NCI-H2081 (cell line): ENCODE data around the gene SLC27A1.
"Not testable (repeated sequence)": the region's sequence is repeated elsewhere in the genome, so short reads cannot be mapped to it uniquely, and the experiment has no call there.

Experiments
- DNase-seq, 2 experiments: peaks; one replicate each; lab custom pipeline; 2025; lab: John Stamatoyannopoulos, UW

SLC27A1 gene

GRCh38 chr19:17539238-17540117 is 69.2 kb downstream of the SLC27A1 start:
- DNase-seq: peak; percentile 79 to 91

- DNase-seq: no peak
Measured at GRCh38 chr19:17540174-17540573, 69.8 kb downstream of the SLC27A1 start.

GRCh38 chr19:17541184-17541759 is 70.9 kb downstream of the SLC27A1 start:
- no peak for DNase-seq

GRCh38 chr19:17542042-17542441 is 71.7 kb downstream of the SLC27A1 start:
- no peak for DNase-seq

- no peak for DNase-seq
Measured at GRCh38 chr19:17542793-17543582, 72.7 kb downstream of the SLC27A1 start.

- no peak for DNase-seq
Measured at GRCh38 chr19:17543986-17544385, 73.7 kb downstream of the SLC27A1 start.

- no peak for DNase-seq
Measured at GRCh38 chr19:17544418-17544817, 74.1 kb downstream of the SLC27A1 start.

- no peak for DNase-seq
Measured at GRCh38 chr19:17548145-17548544, 77.8 kb downstream of the SLC27A1 start.

GRCh38 chr19:17549085-17549740 is 78.9 kb downstream of the SLC27A1 start:
- DNase-seq: no peak

GRCh38 chr19:17550076-17550667 is 79.8 kb downstream of the SLC27A1 start:
- no peak for DNase-seq

GRCh38 chr19:17552735-17553134 is 82.4 kb downstream of the SLC27A1 start:
- DNase-seq: not testable (repeated sequence)

- peak; percentile 18 to 60 for DNase-seq
Measured at GRCh38 chr19:17553256-17553655, 82.9 kb downstream of the SLC27A1 start.

- DNase-seq: no peak
Measured at GRCh38 chr19:17554968-17555479, 84.7 kb downstream of the SLC27A1 start.

- DNase-seq: peak; percentile 95 to 98
Measured at GRCh38 chr19:17555480-17555928, 85.2 kb downstream of the SLC27A1 start, which contains the start of gene COLGALT1. Gene COLGALT1 (plus strand): TSS chr19:17555649. CDS start chr19:17555714, 65 bp downstream.
